WI38 (cell line): ENCODE measurements around the gene CKLF.
"Not testable (repeated sequence)": the region's sequence is repeated elsewhere in the genome, so short reads cannot be mapped to it uniquely, and the experiment has no call there.

ENCODE experiments used
- H3K4me3 ChIP-seq: 2 replicates; pipeline ENCODE4 v1.5.1; 2011; ENCODE audit warnings: low read depth, mild to moderate bottlenecking, control low read depth, low read length
- TF ChIP-seq, protein P1 (sequence below): IDR thresholded peaks from 2 replicates; pipeline ENCODE4 v1.5.1; 2012; ENCODE audit warnings: low read depth, mild to moderate bottlenecking, control low read depth, low read length

The CKLF gene

DNA sequence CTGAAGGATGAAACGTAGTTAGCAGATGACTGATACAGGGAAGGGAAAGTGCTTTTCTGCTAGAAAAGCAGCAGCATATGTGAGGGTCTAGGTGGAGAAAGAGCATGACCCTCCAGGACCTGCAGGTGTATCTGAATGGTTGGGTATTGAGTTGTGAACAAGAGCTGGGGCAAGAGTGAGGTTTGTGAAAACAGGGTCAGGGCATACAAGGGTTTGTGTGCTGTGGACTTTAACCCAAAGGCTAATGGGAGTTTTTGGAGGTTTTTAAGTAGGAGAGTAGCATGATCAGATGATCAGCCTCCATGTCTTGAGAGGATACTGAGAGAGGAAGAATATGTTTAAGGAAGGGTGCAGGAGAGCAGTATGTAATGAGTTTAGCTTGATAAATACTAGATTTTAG lies 7.7 kb downstream of the CKLF start:
- TF ChIP-seq, protein P1, sequence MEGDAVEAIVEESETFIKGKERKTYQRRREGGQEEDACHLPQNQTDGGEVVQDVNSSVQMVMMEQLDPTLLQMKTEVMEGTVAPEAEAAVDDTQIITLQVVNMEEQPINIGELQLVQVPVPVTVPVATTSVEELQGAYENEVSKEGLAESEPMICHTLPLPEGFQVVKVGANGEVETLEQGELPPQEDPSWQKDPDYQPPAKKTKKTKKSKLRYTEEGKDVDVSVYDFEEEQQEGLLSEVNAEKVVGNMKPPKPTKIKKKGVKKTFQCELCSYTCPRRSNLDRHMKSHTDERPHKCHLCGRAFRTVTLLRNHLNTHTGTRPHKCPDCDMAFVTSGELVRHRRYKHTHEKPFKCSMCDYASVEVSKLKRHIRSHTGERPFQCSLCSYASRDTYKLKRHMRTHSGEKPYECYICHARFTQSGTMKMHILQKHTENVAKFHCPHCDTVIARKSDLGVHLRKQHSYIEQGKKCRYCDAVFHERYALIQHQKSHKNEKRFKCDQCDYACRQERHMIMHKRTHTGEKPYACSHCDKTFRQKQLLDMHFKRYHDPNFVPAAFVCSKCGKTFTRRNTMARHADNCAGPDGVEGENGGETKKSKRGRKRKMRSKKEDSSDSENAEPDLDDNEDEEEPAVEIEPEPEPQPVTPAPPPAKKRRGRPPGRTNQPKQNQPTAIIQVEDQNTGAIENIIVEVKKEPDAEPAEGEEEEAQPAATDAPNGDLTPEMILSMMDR: no peak

DNA sequence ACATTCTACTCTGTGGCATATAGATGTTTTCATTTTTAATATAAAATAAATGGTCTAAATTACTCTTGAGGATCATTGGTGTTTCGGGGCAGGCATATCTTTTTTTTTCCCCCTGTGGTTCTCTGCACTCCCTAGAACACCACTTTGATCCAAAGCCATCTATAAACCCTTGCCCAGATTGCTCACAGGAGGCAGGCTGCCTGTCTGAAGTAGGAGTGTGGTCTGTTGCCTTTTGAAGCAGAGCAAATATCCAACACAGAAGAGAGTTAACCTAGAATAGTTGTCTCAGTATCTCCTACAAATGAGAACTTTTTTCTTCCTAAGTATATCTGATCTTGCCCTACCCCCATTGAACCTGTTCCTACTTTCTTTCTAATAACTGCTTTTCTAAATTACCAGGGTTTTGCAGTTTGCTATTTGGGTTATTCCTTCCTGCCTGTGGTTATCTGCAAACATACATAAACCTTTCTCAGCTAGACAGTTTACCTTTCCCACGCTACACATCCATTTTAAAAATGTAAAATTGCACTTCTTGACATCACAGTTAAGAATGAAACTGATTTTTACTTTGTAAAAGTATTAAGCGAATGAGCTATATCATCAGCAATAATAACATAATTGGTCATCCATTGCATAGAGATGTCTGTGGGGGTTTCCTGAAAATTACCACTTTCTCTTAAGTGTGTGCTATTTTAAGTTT lies 9.2 kb downstream of the CKLF start:
- TF ChIP-seq, protein P1: no peak
- no peak overlapping the region for H3K4me3 ChIP-seq

More for the DNA sequence above, 7.7 kb downstream of the CKLF start:
- H3K4me3 ChIP-seq: no peak overlapping the region

DNA sequence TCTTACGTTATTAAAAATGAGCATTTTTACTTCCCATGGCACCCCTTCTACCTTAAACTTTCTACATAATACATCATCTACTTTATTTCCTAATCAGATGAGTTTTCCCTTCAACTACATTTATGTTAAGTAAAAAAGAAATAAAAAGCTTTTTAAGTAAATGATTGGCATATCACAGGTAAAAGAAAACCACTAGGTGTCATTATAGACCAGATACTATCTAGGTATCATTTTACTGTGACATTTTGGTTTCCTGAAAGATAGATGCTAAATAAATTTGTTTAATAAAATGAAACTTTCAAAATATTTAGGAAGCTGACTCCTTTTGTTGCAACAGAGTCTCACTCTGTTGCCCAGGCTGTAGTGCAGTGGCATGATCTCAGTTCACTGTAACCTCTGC lies 10.0 kb downstream of the CKLF start:
- TF ChIP-seq, protein P1: no peak
- H3K4me3 ChIP-seq: no peak overlapping the region

GRCh38 chr16:66562986-66563385 lies 10.6 kb downstream of the CKLF start:
- no peak overlapping the region for H3K4me3 ChIP-seq
- TF ChIP-seq, protein P1: no peak

- TF ChIP-seq, protein P1: no peak
- H3K4me3 ChIP-seq: no peak overlapping the region
Observed at GRCh38 chr16:66563574-66564334, 11.4 kb downstream of the CKLF start.

GRCh38 chr16:66566051-66566901 lies 13.9 kb downstream of the CKLF start, which contains the start of gene CMTM1:
CMTM1 (plus strand) TSS chr16:66566439; CDS start chr16:66566514, 75 bp downstream.
- no peak within 1 kb of the TSS for H3K4me3 ChIP-seq
- TF ChIP-seq, protein P1: no peak

- not testable (repeated sequence) for H3K4me3 ChIP-seq
Observed at GRCh38 chr16:66567270-66567669, 14.9 kb downstream of the CKLF start.
